Erythroblast (primary cell): ENCODE data around the gene RAB44.

Experiments used
- GATA1 ChIP-seq: IDR thresholded peaks from 2 replicates; pipeline ENCODE4 v1.6.1; 2011; ENCODE audit warnings: low read depth, mild to moderate bottlenecking, control low read depth, low read length, moderate library complexity
- POLR2A ChIP-seq: IDR thresholded peaks from 2 replicates; pipeline ENCODE4 v1.6.1; 2011; ENCODE audit warnings: mild to moderate bottlenecking, low read length

DNA sequence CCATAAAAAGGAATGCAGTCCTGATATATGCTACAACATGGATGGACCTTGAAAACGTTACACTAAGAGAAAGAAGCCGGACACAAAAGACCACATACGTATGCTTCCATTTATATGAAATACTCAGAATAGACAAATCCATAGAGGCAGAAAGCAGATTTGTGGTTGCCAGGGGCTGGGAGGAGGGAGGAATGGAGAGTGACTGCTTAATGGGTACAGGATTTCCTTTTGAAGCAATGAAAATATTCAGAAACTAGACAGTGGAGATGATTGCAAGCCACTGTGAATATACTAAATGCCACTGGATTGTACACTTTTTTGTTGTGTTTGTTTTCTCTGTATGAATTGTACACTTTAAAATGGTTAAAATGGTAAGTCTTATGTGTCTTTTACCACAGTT is 48.5 kb upstream of the RAB44 start:
- no peak for TF ChIP-seq POLR2A
- no peak for TF ChIP-seq GATA1
